Keratinocyte (primary cell): ENCODE data around the gene CALCR. TPM values are rescaled to one million over a fixed set of nuclear protein-coding genes. Genes with fewer than 3 reads are reported as not detected.

ENCODE experiments used
- DNase-seq: peaks from one replicate; pipeline ENCODE4 v3.0.0-alpha.2; 2011; ENCODE audit warnings: low read depth, missing footprints, low spot score
- FAIRE-seq: peaks from 2 replicates; lab custom pipeline; 2011; peaks lifted over from hg19 to GRCh38; lab: Jason Lieb, UNC
- H2AFZ ChIP-seq: 2 replicates; pipeline ENCODE4 v1.6.0; 2012; ENCODE audit warnings: low read length, control low read depth, inconsistent platforms; ENCODE audit not compliant: control insufficient read depth
- H3K27ac ChIP-seq: 2 replicates; pipeline ENCODE4 v1.5.1; 2011; ENCODE audit warnings: low read length; ENCODE audit not compliant: control insufficient read depth, insufficient read depth
- H3K27me3 ChIP-seq: 3 replicates; pipeline ENCODE4 v1.6.0; 2011; ENCODE audit warnings: low read length; ENCODE audit not compliant: control insufficient read depth, insufficient read depth; ENCODE audit errors: extremely low read depth
- H3K36me3 ChIP-seq, 2 experiments: 2 replicates in 1 of 2; 3 replicates in 1 of 2; pipeline ENCODE4 v1.5.1; 2011; ENCODE audit warnings: low read length in 2 of 2, mild to moderate bottlenecking in 1 of 2; ENCODE audit not compliant: control insufficient read depth in 2 of 2, insufficient read depth in 2 of 2; ENCODE audit errors: extremely low read depth in 1 of 2
- H3K4me1 ChIP-seq: 3 replicates; pipeline ENCODE4 v1.5.1; 2011; ENCODE audit warnings: low read length; ENCODE audit not compliant: control insufficient read depth, insufficient read depth; ENCODE audit errors: extremely low read depth
- H3K4me2 ChIP-seq: 3 replicates; pipeline ENCODE4 v1.6.0; 2011; ENCODE audit warnings: low read depth, low read length; ENCODE audit not compliant: control insufficient read depth, insufficient read depth; ENCODE audit errors: extremely low read depth
- H3K4me3 ChIP-seq, 3 experiments: fragments of 200-600 bp in 1 of 3; sonication (generic) in 1 of 3; 2 replicates in 2 of 3; 3 replicates in 1 of 3; pipeline ENCODE4 v1.5.1; 2011 to 2016; ENCODE audit warnings: low read length in 3 of 3, mild to moderate bottlenecking in 3 of 3, control low read depth in 2 of 3, inconsistent platforms in 1 of 3, low read depth in 1 of 3, mixed read lengths in 1 of 3, mixed run types in 1 of 3, moderate library complexity in 1 of 3; ENCODE audit not compliant: control insufficient read depth in 2 of 3, insufficient read depth in 2 of 3; ENCODE audit errors: extremely low read depth in 1 of 3
- H3K79me2 ChIP-seq: 2 replicates; pipeline ENCODE4 v1.6.0; 2012; ENCODE audit warnings: low read length; ENCODE audit not compliant: control insufficient read depth, insufficient read depth
- H3K9ac ChIP-seq: 3 replicates; pipeline ENCODE4 v1.6.0; 2011; ENCODE audit warnings: low read length; ENCODE audit not compliant: control insufficient read depth, insufficient read depth; ENCODE audit errors: extremely low read depth
- H3K9me1 ChIP-seq: 3 replicates; pipeline ENCODE4 v1.6.0; 2011; ENCODE audit warnings: low read length; ENCODE audit not compliant: control insufficient read depth, insufficient read depth; ENCODE audit errors: extremely low read depth
- H3K9me3 ChIP-seq: 2 replicates; pipeline ENCODE4 v1.5.1; 2012; ENCODE audit warnings: low read depth, low read length; ENCODE audit not compliant: control insufficient read depth
- H4K20me1 ChIP-seq: 3 replicates; pipeline ENCODE4 v1.6.0; 2011; ENCODE audit warnings: low read length; ENCODE audit not compliant: control insufficient read depth, insufficient read depth; ENCODE audit errors: extremely low read depth
- CTCF ChIP-seq, 3 experiments: IDR thresholded peaks in 1 of 3; conservative IDR thresholded peaks in 1 of 3; optimal IDR thresholded peaks in 1 of 3; 2 replicates in 2 of 3; 3 replicates in 1 of 3; pipeline versions ENCODE3 to v1.5.1; 2011; ENCODE audit warnings: low read length in 3 of 3, mild to moderate bottlenecking in 3 of 3, moderate library complexity in 2 of 3, control low read depth in 1 of 3, inconsistent platforms in 1 of 3; ENCODE audit not compliant: insufficient read depth in 2 of 3; ENCODE audit errors: extremely low read depth in 1 of 3
- EZH2 ChIP-seq: IDR thresholded peaks from one replicate; pipeline ENCODE4 v1.6.1; 2012; ENCODE audit warnings: inconsistent platforms, mild to moderate bottlenecking, low read length, moderate library complexity
- dilution Hi-C: fragments of 300-500 bp; cut with MboI; formaldehyde crosslinking; loops from one replicate; pipeline ENCODE4 v1.7.0; 2020; ENCODE audit warnings: low sequenced_read_pairs; ENCODE audit not compliant: extremely low pct_ligation_motif_present
- polyA plus RNA-seq, 5 experiments: library from polyadenylated mRNA; depleted of rRNA in 3 of 5; stranded (reverse) in 3 of 5; stranded (forward) in 1 of 5; unstranded in 1 of 5; fragments of >200 nt; gene quantifications; 1 replicate in 1 of 5; 2 replicates in 3 of 5; 3 replicates in 1 of 5; pipeline versions ENCODE4 v1.2.1 to v1.2.3, GENCODE V29; 2011 to 2012; ENCODE audit warnings: missing spikeins in 2 of 5, low read depth in 1 of 5, low replicate concordance in 1 of 5

Gene CALCR
- polyA plus RNA-seq, 1 donor (not counting 4 experiments of a cell fraction or from before 2014, with no cell fraction given), result not detected

DNA sequence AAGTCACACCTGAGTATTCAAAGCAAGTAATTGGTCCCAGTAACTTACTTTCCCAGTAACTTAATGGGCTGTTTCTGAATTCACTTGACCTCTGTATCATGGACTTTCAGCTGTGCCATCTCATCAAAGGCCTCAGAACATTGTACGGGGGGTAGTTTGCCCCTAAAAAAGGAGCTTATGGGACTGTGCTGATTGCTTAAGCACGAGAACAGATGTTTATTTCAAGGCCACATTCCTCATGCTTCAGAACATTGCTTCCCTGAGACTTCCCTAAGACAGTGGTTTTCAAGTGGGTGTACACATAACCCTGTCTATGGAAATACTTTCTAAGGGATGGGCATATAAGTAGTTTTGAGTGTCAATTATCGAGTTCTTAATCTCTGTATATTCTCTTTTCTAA, 26.8 kb downstream of the CALCR start:
- no peak overlapping the region for H2AFZ ChIP-seq
- H3K9me1 ChIP-seq, result no peaks in the 10 kb centered on the region
- no peaks in the 10 kb centered on the region for H3K9me3 ChIP-seq
- no peaks in the 10 kb centered on the region for H3K4me1 ChIP-seq
- DNase-seq, result no peak
- no peaks in the 10 kb centered on the region for H3K79me2 ChIP-seq
- H3K36me3 ChIP-seq, result no peaks in the 10 kb centered on the region
- no peak for TF ChIP-seq EZH2
- TF ChIP-seq CTCF (optimal IDR thresholded peaks at IDR 0.05 in 1 of 3, IDR thresholded peaks at IDR 0.05 in 1 of 3, conservative IDR thresholded peaks at IDR 0.05 in 1 of 3; ENCODE audit: extremely low read depth in 1 of 3, insufficient read depth in 2 of 3, low read length in 3 of 3), result no peak
- no peak overlapping the region for H3K9ac ChIP-seq
- no peaks in the 10 kb centered on the region for H3K27me3 ChIP-seq
- FAIRE-seq, result no peak
- dilution Hi-C loops, result loop anchor here (25.0 kb wide), 1 partner anchor 110 kb away; no protein-coding TSS in a partner anchor
- H4K20me1 ChIP-seq, result no peaks in the 10 kb centered on the region
- no peak overlapping the region for H3K4me2 ChIP-seq
- no peak overlapping the region for H3K4me3 ChIP-seq
- H3K27ac ChIP-seq, result no peak overlapping the region

GRCh38 chr7:93544691-93545090, 29.8 kb downstream of the CALCR start:
- Histone ChIP-seq H3K27ac (no peak overlapping the region), H3K79me2 (no peaks in the 10 kb centered on the region), H2AFZ (no peak overlapping the region), H3K4me3 (no peak overlapping the region), H3K9ac (no peak overlapping the region), H4K20me1 (no peaks in the 10 kb centered on the region), H3K36me3 (no peaks in the 10 kb centered on the region), H3K27me3 (no peaks in the 10 kb centered on the region), H3K9me1 (no peaks in the 10 kb centered on the region), H3K4me1 (no peaks in the 10 kb centered on the region), H3K4me2 (no peak overlapping the region), H3K9me3 (no peaks in the 10 kb centered on the region)
- dilution Hi-C loops, result loop anchor here (25.0 kb wide), 1 partner anchor 107 kb away; no protein-coding TSS in a partner anchor
- TF ChIP-seq EZH2 (no peak), CTCF (optimal IDR thresholded peaks at IDR 0.05 in 1 of 3, IDR thresholded peaks at IDR 0.05 in 1 of 3, conservative IDR thresholded peaks at IDR 0.05 in 1 of 3; ENCODE audit: extremely low read depth in 1 of 3, insufficient read depth in 2 of 3, low read length in 3 of 3) (no peak)
- DNase-seq (no peak), FAIRE-seq (no peak)
